Measurements from ENCODE around the gene KRTAP19-8. TPM values are rescaled to one million over a fixed set of nuclear protein-coding genes. Genes with fewer than 3 reads are reported as not detected.

Gene KRTAP19-8
- total RNA-seq, 4 donors from 2014 or later: not detected

DNA sequence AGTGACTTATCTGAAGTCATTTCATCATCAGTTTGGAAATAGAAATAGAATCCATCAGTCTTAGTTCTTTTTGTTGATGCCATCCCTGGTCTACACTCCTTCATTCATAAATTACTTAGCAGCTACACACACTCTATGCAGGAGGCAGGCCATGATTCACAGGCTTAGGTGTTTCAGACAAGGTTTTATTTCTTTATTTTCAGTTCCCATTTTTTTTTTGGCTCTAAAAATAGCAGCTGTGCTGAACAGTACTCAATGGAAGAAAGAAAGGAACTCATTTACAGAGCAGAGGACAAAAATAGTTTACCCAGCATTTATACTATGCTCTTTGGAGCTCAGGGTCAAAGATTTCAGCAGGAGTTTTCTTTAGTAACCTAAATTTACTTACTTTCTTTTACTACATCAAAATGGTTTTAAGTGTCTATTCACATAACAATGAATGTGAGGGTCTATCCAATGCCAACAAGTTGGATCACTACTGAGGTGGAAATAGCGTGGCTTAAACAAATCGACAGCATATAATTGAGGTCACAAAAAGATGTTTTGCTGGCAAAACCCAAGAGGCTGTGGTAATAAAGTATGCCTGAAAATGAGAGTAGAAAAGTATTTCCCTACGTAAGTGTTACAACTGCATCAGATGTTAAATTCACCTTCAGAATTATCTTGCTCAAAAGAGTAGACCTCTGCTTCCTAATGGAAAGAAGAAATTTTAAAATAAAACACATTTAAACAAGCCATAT is 7.7 kb downstream of the KRTAP19-8 start:
- no peak overlapping the region for H3K27ac ChIP-seq
- no peak for DNase-seq
- H3K4me3 ChIP-seq: no peak overlapping the region
- intact Hi-C loops (cut with DNase I; ENCODE audit: low total_unique reads): no loop called here
- no peaks in the 10 kb centered on the region for H3K27me3 ChIP-seq
- no peaks in the 10 kb centered on the region for H3K36me3 ChIP-seq
- H3K4me1 ChIP-seq: no peaks in the 10 kb centered on the region
- no peak for TF ChIP-seq POLR2A (IDR thresholded peaks at IDR 0.05)
- TF ChIP-seq, protein P1, sequence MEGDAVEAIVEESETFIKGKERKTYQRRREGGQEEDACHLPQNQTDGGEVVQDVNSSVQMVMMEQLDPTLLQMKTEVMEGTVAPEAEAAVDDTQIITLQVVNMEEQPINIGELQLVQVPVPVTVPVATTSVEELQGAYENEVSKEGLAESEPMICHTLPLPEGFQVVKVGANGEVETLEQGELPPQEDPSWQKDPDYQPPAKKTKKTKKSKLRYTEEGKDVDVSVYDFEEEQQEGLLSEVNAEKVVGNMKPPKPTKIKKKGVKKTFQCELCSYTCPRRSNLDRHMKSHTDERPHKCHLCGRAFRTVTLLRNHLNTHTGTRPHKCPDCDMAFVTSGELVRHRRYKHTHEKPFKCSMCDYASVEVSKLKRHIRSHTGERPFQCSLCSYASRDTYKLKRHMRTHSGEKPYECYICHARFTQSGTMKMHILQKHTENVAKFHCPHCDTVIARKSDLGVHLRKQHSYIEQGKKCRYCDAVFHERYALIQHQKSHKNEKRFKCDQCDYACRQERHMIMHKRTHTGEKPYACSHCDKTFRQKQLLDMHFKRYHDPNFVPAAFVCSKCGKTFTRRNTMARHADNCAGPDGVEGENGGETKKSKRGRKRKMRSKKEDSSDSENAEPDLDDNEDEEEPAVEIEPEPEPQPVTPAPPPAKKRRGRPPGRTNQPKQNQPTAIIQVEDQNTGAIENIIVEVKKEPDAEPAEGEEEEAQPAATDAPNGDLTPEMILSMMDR (IDR thresholded peaks at IDR 0.05): no peak
- H3K9me3 ChIP-seq: no peaks in the 10 kb centered on the region

DNA sequence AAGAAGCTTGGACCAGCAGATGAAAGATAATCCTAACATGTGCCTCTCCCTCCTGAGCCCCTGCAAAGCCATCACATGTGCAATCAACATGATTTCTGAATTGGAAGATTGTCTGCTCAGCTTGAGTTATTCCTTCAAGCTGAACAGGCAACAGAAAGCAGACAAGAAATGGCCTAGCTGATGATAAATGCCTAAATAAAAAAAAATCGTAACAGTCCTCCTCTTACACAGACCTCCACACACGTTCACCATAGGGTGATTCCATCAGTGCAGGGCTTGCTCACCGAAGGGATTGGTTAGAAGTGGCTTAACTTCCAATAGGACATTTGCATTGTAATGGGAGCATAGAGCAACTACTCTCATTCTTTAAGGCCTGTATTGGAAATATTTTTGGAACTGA is 14.6 kb downstream of the KRTAP19-8 start:
- Histone ChIP-seq H3K4me3 (no peak overlapping the region), H3K36me3 (no peaks in the 10 kb centered on the region), H3K9me3 (no peaks in the 10 kb centered on the region), H3K4me1 (no peaks in the 10 kb centered on the region), H3K27me3 (no peaks in the 10 kb centered on the region), H3K27ac (no peak overlapping the region)
- TF ChIP-seq POLR2A (IDR thresholded peaks at IDR 0.05): no peak
- TF ChIP-seq, protein P1 (IDR thresholded peaks at IDR 0.05): no peak
- DNase-seq: no peak
- intact Hi-C loops (cut with DNase I; ENCODE audit: low total_unique reads): no loop called here

DNA sequence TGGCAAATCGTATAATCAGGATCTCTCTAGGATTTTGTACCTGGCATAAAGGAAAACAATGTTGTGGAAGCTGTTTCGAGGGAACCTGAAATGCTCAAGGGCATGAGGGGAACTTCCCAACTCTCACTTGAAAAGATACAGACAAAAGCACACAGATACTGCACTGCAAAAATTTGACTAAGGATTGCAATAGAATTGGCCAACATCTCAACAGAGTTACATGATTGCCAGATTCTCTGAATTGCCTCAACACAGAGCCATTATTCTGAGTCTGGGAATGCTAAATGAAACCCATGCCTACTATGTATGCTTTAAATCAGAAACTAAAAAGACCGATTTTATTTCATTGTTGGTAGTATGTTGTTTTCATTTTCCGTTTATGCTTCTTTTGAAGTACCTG is 16.0 kb downstream of the KRTAP19-8 start:
- H3K4me1 ChIP-seq: no peaks in the 10 kb centered on the region
- no peak for DNase-seq
- no peak overlapping the region for H3K27ac ChIP-seq
- no peaks in the 10 kb centered on the region for H3K36me3 ChIP-seq
- no peaks in the 10 kb centered on the region for H3K9me3 ChIP-seq
- H3K4me3 ChIP-seq: no peak overlapping the region
- H3K27me3 ChIP-seq: no peaks in the 10 kb centered on the region
- intact Hi-C loops (cut with DNase I; ENCODE audit: low total_unique reads): no loop called here
- no peak for TF ChIP-seq POLR2A (IDR thresholded peaks at IDR 0.05)
- TF ChIP-seq, protein P1 (IDR thresholded peaks at IDR 0.05): no peak

DNA sequence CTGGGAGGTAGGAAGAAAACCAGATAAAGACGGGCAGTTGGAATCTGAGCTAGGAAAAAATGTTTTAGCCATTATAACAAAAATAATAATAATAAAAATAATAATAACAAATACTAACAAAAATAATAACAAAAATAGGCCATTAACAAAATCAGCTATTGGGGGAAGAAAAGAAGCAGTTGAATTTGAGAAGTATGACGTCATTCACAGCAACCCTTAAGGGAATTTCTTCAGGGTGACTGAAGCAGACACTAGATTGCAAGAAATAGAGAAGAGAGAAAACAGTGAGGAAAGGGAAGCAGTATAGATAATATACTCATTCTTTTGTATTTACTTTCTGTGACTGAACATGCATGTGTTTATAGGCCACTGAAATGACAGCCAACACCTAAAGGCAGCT is 20.0 kb downstream of the KRTAP19-8 start:
- no peaks in the 10 kb centered on the region for H3K27me3 ChIP-seq
- H3K4me1 ChIP-seq: no peaks in the 10 kb centered on the region
- no peak for DNase-seq
- no peaks in the 10 kb centered on the region for H3K9me3 ChIP-seq
- intact Hi-C loops (cut with DNase I; ENCODE audit: low total_unique reads): no loop called here
- no peak overlapping the region for H3K4me3 ChIP-seq
- no peak for TF ChIP-seq POLR2A (IDR thresholded peaks at IDR 0.05)
- TF ChIP-seq, protein P1 (IDR thresholded peaks at IDR 0.05): no peak
- no peak overlapping the region for H3K27ac ChIP-seq
- H3K36me3 ChIP-seq: no peaks in the 10 kb centered on the region

DNA sequence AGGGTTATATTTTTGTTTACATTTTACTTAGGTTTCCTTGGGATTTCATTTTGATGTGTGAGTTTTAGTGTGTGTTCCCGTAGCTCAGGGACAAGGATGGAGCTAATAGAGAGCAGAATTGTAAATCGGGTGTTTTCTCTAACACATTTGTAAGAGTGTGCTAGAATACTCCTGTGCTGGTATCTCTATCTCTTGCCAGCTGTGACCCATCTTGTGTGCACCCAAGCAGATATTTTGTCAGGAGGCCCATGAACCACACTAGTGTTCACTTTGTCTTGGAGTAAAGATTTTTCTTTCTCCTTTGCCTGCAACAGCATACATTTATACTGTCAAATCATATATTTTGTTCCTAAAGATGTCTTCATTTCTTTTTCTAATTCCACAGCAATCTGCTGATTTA is 23.4 kb downstream of the KRTAP19-8 start:
- Histone ChIP-seq H3K36me3 (no peaks in the 10 kb centered on the region), H3K4me3 (no peak overlapping the region), H3K4me1 (no peaks in the 10 kb centered on the region), H3K27ac (no peak overlapping the region), H3K27me3 (no peaks in the 10 kb centered on the region), H3K9me3 (no peaks in the 10 kb centered on the region)
- intact Hi-C loops (cut with DNase I; ENCODE audit: low total_unique reads): no loop called here
- TF ChIP-seq, protein P1 (IDR thresholded peaks at IDR 0.05): no peak
- TF ChIP-seq POLR2A (IDR thresholded peaks at IDR 0.05): no peak
- no peak for DNase-seq

Measured in uterus (tissue), 4 donors.